GM12878 (cell line): Measurements from ENCODE around the gene LINC00237. TPM values are rescaled to one million over a fixed set of nuclear protein-coding genes. Genes with fewer than 3 reads are reported as not detected.

Experiments
- ATAC-seq: fragments of 200-7000 bp; cut with Tn5 transposase; 3 replicates; pipeline ENCODE4 v1.9.1; 2020; ENCODE audit warnings: mild to moderate bottlenecking, moderate library complexity
- BruUV-seq: library from RNA; stranded (reverse); fragments of 400-500 nt; replicated peaks from 2 replicates; lab custom pipeline; 2021; lab: Mats Ljungman, UMichigan
- CTCF ChIA-PET: fragments of 300-600 bp; sonication (Branson Sonifier 250); formaldehyde crosslinking; extraction: SDS; loops from one replicate; lab custom pipeline; 2021; ENCODE audit warnings: inconsistent platforms; lab: Yijun Ruan, JAX
- POLR2A ChIA-PET: fragments of 350-600 bp; formaldehyde crosslinking; extraction: SDS; loops from one replicate; lab custom pipeline; 2021; ENCODE audit warnings: inconsistent platforms; lab: Charles Lee
- RAD21 ChIA-PET: fragments of 300-600 bp; sonication (Branson Sonifier 250); formaldehyde crosslinking; loops from one replicate; lab custom pipeline; 2023; ENCODE audit warnings: antibody characterized with exemption; ENCODE audit not compliant: unreplicated experiment; lab: Charles Lee
- SMC1A ChIA-PET: fragments of 300-600 bp; sonication (Branson Sonifier 250); formaldehyde crosslinking; loops from one replicate; lab custom pipeline; 2023; ENCODE audit not compliant: unreplicated experiment, uncharacterized antibody; lab: Charles Lee
- DNase-seq: peaks from one replicate; pipeline ENCODE4 v3.0.0-alpha.2; 2011; ENCODE audit warnings: low read depth, low spot score
- FAIRE-seq: peaks from 3 replicates; lab custom pipeline; 2011; peaks lifted over from hg19 to GRCh38; lab: Jason Lieb, UNC
- H2AFZ ChIP-seq: 2 replicates; pipeline ENCODE4 v1.6.0; 2011; ENCODE audit warnings: low read depth, low read length, control low read depth; ENCODE audit not compliant: control insufficient read depth
- H3K27ac ChIP-seq: 2 replicates; pipeline ENCODE4 v1.5.1; 2011; ENCODE audit warnings: control low read depth; ENCODE audit not compliant: control insufficient read depth, insufficient read depth
- H3K27me3 ChIP-seq, 2 experiments: replicated peaks in 1 of 2; 2 replicates each; pipeline versions ENCODE4 v1.6.0 to v1.6.1; 2011; ENCODE audit warnings: low read length in 1 of 2; ENCODE audit not compliant: control insufficient read depth in 2 of 2, insufficient read depth in 2 of 2
- H3K36me3 ChIP-seq, 2 experiments: 2 replicates each; pipeline ENCODE4 v1.5.1; 2011; ENCODE audit warnings: low read length in 1 of 2; ENCODE audit not compliant: control insufficient read depth in 2 of 2, insufficient read depth in 2 of 2
- H3K4me1 ChIP-seq: 2 replicates; pipeline ENCODE4 v1.6.1; 2011; ENCODE audit warnings: mild to moderate bottlenecking, low read length, moderate library complexity, mixed read lengths; ENCODE audit not compliant: control insufficient read depth, insufficient read depth
- H3K4me2 ChIP-seq: 2 replicates; pipeline ENCODE4 v1.6.0; 2011; ENCODE audit warnings: control low read depth; ENCODE audit not compliant: control insufficient read depth, insufficient read depth
- H3K4me3 ChIP-seq: fragments of 200-600 bp; sonication (generic); 2 replicates; pipeline ENCODE4 v1.5.1; 2016
- H3K79me2 ChIP-seq: 2 replicates; pipeline ENCODE4 v1.6.0; 2011; ENCODE audit warnings: low read length; ENCODE audit not compliant: control insufficient read depth, insufficient read depth
- H3K9ac ChIP-seq: 2 replicates; pipeline ENCODE4 v1.8.0; 2011; ENCODE audit warnings: low read length, control low read depth, mixed read lengths; ENCODE audit not compliant: control insufficient read depth, insufficient read depth
- H3K9me3 ChIP-seq: replicated peaks from 3 replicates; pipeline ENCODE4 v1.5.1; 2011; ENCODE audit warnings: mild to moderate bottlenecking, low read length; ENCODE audit not compliant: control insufficient read depth, insufficient read depth
- H4K20me1 ChIP-seq: 2 replicates; pipeline ENCODE4 v1.6.0; 2011; ENCODE audit not compliant: control insufficient read depth, insufficient read depth
- BACH1 ChIP-seq: fragments of 450-650 bp; IDR thresholded peaks from 2 replicates; pipeline ENCODE4 v1.6.1; 2017; ENCODE audit warnings: mild to moderate bottlenecking, borderline replicate concordance
- CHD2 ChIP-seq: IDR thresholded peaks from 2 replicates; pipeline ENCODE4 v1.6.1; 2011; ENCODE audit warnings: low read depth, low read length, improper control_type of control experiment, borderline replicate concordance
- CREB1 ChIP-seq: IDR thresholded peaks from 2 replicates; pipeline ENCODE4 v1.6.1; 2012; ENCODE audit warnings: low read depth, mild to moderate bottlenecking, inconsistent platforms
- NFYA ChIP-seq: IDR thresholded peaks from 2 replicates; pipeline ENCODE4 v1.6.1; 2011; ENCODE audit warnings: low read depth, mild to moderate bottlenecking, low read length, improper control_type of control experiment, borderline replicate concordance
- STAT1 ChIP-seq: fragments of 450-650 bp; conservative IDR thresholded peaks from 2 replicates; pipeline ENCODE4 v1.6.1; 2014; ENCODE audit warnings: antibody characterized with exemption, mild to moderate bottlenecking
- TCF12 ChIP-seq: IDR thresholded peaks from 2 replicates; pipeline ENCODE4 v1.6.1; 2011; ENCODE audit warnings: low read depth, mild to moderate bottlenecking, low read length
- WGBS: methylation state at CpG from one replicate; pipeline ENCODE4 v1.1.6; 2016; ENCODE audit warnings: low lambda C conversion rate; ENCODE audit not compliant: insufficient replicate concordance, insufficient coverage; ENCODE audit errors: missing lambda C conversion rate; 5-methylcytosine and 5-hydroxymethylcytosine counted together
- in situ Hi-C: fragments of 300-500 bp; cut with MboI; formaldehyde crosslinking; loops from 9 replicates; pipeline ENCODE4 v1.14.3; 2018; ENCODE audit warnings: mixed read lengths
- intact Hi-C: fragments of 100-400 bp; cut with micrococcal nuclease; formaldehyde crosslinking; loops from one replicate; pipeline ENCODE4 v1.14.2; 2022; ENCODE audit not compliant: unreplicated experiment
- polyA plus RNA-seq, 11 experiments: library from polyadenylated mRNA; depleted of rRNA in 4 of 11; unstranded in 6 of 11; stranded (reverse) in 5 of 11; fragments of >200 nt; fragmentation: Nextera tagmentation in 4 of 11; fragmentation: Illumina TruSeq in 1 of 11; extraction: Ambion mirVana in 4 of 11; extraction: Trizol in 1 of 11; gene quantifications; 1 replicate in 1 of 11; 2 replicates in 10 of 11; pipeline versions ENCODE4 v1.2.1 to v1.2.3, GENCODE V29; 2011 to 2016; ENCODE audit warnings: inconsistent platforms in 2 of 11, missing spikeins in 2 of 11, low read depth in 1 of 11
- total RNA-seq, 4 experiments: library from RNA; depleted of rRNA in 3 of 4; stranded (reverse); fragments of >200 nt in 3 of 4; fragmentation: Illumina TruSeq in 1 of 4; extraction: Trizol in 1 of 4; gene quantifications; 2 replicates each; pipeline versions ENCODE4 v1.2.1 to v1.2.3, GENCODE V29; 2013 to 2021
- TF ChIP-seq, protein P1 (sequence below): fragments of 450-650 bp; IDR thresholded peaks from 2 replicates; pipeline ENCODE4 v1.6.1; 2017; ENCODE audit warnings: mild to moderate bottlenecking, moderate library complexity

Gene LINC00237
- total and polyA plus RNA-seq, 10 of the 15 experiments (the other 5 are each of a cell fraction or from before 2014, with no cell fraction given) = not detected

- TF ChIP-seq CHD2 (no peak), BACH1 (no peak), CREB1 (no peak), STAT1 (no peak), NFYA (no peak), TCF12 (no peak)
- TF ChIP-seq, protein P1, sequence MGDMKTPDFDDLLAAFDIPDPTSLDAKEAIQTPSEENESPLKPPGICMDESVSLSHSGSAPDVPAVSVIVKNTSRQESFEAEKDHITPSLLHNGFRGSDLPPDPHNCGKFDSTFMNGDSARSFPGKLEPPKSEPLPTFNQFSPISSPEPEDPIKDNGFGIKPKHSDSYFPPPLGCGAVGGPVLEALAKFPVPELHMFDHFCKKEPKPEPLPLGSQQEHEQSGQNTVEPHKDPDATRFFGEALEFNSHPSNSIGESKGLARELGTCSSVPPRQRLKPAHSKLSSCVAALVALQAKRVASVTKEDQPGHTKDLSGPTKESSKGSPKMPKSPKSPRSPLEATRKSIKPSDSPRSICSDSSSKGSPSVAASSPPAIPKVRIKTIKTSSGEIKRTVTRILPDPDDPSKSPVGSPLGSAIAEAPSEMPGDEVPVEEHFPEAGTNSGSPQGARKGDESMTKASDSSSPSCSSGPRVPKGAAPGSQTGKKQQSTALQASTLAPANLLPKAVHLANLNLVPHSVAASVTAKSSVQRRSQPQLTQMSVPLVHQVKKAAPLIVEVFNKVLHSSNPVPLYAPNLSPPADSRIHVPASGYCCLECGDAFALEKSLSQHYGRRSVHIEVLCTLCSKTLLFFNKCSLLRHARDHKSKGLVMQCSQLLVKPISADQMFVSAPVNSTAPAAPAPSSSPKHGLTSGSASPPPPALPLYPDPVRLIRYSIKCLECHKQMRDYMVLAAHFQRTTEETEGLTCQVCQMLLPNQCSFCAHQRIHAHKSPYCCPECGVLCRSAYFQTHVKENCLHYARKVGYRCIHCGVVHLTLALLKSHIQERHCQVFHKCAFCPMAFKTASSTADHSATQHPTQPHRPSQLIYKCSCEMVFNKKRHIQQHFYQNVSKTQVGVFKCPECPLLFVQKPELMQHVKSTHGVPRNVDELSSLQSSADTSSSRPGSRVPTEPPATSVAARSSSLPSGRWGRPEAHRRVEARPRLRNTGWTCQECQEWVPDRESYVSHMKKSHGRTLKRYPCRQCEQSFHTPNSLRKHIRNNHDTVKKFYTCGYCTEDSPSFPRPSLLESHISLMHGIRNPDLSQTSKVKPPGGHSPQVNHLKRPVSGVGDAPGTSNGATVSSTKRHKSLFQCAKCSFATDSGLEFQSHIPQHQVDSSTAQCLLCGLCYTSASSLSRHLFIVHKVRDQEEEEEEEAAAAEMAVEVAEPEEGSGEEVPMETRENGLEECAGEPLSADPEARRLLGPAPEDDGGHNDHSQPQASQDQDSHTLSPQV = no peak
- ATAC-seq (no peak), FAIRE-seq (no peak), DNase-seq (no peak)
- 74% methylated on average over 6 of the region's 6 CpGs for WGBS
- no TSS peak for BruUV-seq
- intact Hi-C loops = loop anchor here (1.0 kb wide), 1 partner anchor 456 kb away; no protein-coding TSS in a partner anchor
- ChIA-PET SMC1A (interaction anchor here (0.7 to 1.8 kb wide), 4 partner anchors 9 to 456 kb away, joined by 3 to 6 read pairs (median 4); no protein-coding TSS in a partner anchor), RAD21 (interaction anchor here (1.2 to 1.8 kb wide), 4 partner anchors 9 to 455 kb away, joined by 4 to 7 read pairs (median 6); partner anchors contain the start of gene KIZ), CTCF (interaction anchor here (0.7 to 3.8 kb wide), 17 partner anchors 9 to 455 kb away, joined by 3 to 34 read pairs (median 4); no protein-coding TSS in a partner anchor), POLR2A (no interaction called here)
- no peak overlapping the region for H3K4me3 ChIP-seq
- H3K79me2 ChIP-seq = no peaks in the 10 kb centered on the region
- no peaks in the 10 kb centered on the region for H3K9me3 ChIP-seq
- no peaks in the 10 kb centered on the region for H4K20me1 ChIP-seq
- H3K9ac ChIP-seq = no peak overlapping the region
- H3K27ac ChIP-seq = no peak overlapping the region
- H2AFZ ChIP-seq = no peak overlapping the region
- in situ Hi-C loops = loop anchor here (10.0 kb wide), 1 partner anchor 455 kb away; no protein-coding TSS in a partner anchor
- no peak overlapping the region for H3K4me2 ChIP-seq
- no peaks in the 10 kb centered on the region for H3K36me3 ChIP-seq
- no peaks in the 10 kb centered on the region; a peak in 1 of 4 replicates for H3K27me3 ChIP-seq
- no peaks in the 10 kb centered on the region for H3K4me1 ChIP-seq
These were observed 56.8 kb downstream of the LINC00237 start for GRCh38 chr20:21049305-21049828.
